Loucy (cell line): ENCODE results near the gene FAIM.

Source experiments
- EZH2phosphoT487 ChIP-seq: fragments of 200-600 bp; IDR thresholded peaks from 2 replicates; pipeline ENCODE4 v1.6.1; 2018; ENCODE audit warnings: antibody characterized with exemption, mild to moderate bottlenecking, moderate library complexity, borderline replicate concordance
- TF ChIP-seq, protein P1 (sequence below): fragments of 200-600 bp; sonication (generic); conservative IDR thresholded peaks from 2 replicates; pipeline ENCODE4 v1.5.1; 2014; ENCODE audit warnings: mild to moderate bottlenecking, antibody characterized with exemption, low read length

DNA sequence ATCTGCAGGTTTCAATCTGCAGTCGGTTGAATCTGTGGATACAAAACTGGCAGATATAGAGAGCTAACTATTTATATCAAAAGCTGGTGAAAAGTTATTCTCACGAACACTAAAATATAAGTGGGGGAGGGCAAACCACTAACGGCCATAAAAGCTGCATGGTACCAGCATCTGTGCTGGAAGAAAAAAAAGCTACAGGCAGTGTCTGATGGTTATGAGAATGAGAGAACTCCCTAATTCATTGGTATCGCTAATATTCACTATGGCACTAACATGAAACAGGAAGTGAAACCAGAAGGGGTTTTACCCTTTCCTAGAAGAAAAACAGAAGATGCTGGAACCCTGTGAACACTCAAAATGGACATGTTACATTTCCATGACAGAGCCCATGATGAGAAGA is 30.4 kb upstream of the FAIM start:
- TF ChIP-seq, protein P1, sequence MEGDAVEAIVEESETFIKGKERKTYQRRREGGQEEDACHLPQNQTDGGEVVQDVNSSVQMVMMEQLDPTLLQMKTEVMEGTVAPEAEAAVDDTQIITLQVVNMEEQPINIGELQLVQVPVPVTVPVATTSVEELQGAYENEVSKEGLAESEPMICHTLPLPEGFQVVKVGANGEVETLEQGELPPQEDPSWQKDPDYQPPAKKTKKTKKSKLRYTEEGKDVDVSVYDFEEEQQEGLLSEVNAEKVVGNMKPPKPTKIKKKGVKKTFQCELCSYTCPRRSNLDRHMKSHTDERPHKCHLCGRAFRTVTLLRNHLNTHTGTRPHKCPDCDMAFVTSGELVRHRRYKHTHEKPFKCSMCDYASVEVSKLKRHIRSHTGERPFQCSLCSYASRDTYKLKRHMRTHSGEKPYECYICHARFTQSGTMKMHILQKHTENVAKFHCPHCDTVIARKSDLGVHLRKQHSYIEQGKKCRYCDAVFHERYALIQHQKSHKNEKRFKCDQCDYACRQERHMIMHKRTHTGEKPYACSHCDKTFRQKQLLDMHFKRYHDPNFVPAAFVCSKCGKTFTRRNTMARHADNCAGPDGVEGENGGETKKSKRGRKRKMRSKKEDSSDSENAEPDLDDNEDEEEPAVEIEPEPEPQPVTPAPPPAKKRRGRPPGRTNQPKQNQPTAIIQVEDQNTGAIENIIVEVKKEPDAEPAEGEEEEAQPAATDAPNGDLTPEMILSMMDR, result no peak
- no peak for TF ChIP-seq EZH2phosphoT487
